MCF 10A (cell line): ENCODE results near the gene TMEM209. TPM values are rescaled to one million over a fixed set of nuclear protein-coding genes. Genes with fewer than 3 reads are reported as not detected.

Experiments
- BruUV-seq: library from RNA; stranded (reverse); fragments of 400-500 nt; replicated peaks from 2 replicates; lab custom pipeline; 2021; lab: Mats Ljungman, UMichigan
- CTCF ChIA-PET: fragments of 300-600 bp; sonication (Branson Sonifier 250); formaldehyde crosslinking; extraction: SDS; loops from one replicate; lab custom pipeline; 2021; ENCODE audit warnings: antibody characterized with exemption, inconsistent platforms; lab: Yijun Ruan, JAX
- POLR2A ChIA-PET: fragments of 300-600, 350-650 bp; sonication (Branson Sonifier 250); formaldehyde crosslinking; extraction: SDS; loops from one replicate; lab custom pipeline; 2020; ENCODE audit warnings: antibody characterized with exemption, inconsistent platforms; lab: Yijun Ruan, JAX
- DNase-seq: peaks from one replicate; pipeline ENCODE4 v3.0.0-alpha.2; 2018; ENCODE audit not compliant: unreplicated experiment
- H3K27ac Mint-ChIP-seq: one replicate; pipeline ENCODE4 v1.8.0; 2022; ENCODE audit warnings: mild to moderate bottlenecking, low read depth, mixed read lengths; ENCODE audit not compliant: unreplicated experiment
- H3K27me3 Mint-ChIP-seq: one replicate; pipeline ENCODE4 v1.8.0; 2022; ENCODE audit warnings: mixed read lengths; ENCODE audit not compliant: insufficient read depth, unreplicated experiment
- H3K36me3 Mint-ChIP-seq: one replicate; pipeline ENCODE4 v1.8.0; 2022; ENCODE audit warnings: mild to moderate bottlenecking, moderate library complexity, mixed read lengths; ENCODE audit not compliant: insufficient read depth, unreplicated experiment
- H3K4me1 Mint-ChIP-seq: one replicate; pipeline ENCODE4 v1.8.0; 2022; ENCODE audit warnings: mixed read lengths; ENCODE audit not compliant: insufficient read depth, unreplicated experiment
- H3K4me3 Mint-ChIP-seq: one replicate; pipeline ENCODE4 v1.8.0; 2022; ENCODE audit warnings: mild to moderate bottlenecking, moderate library complexity, mixed read lengths; ENCODE audit not compliant: unreplicated experiment
- H3K9me3 Mint-ChIP-seq: one replicate; pipeline ENCODE4 v1.8.0; 2022; ENCODE audit warnings: mixed read lengths; ENCODE audit not compliant: unreplicated experiment
- intact Hi-C: fragments of 100-400 bp; cut with micrococcal nuclease; formaldehyde crosslinking; loops from 2 replicates; pipeline ENCODE4 v1.14.1; 2022
- total RNA-seq: library from RNA; stranded (reverse); gene quantifications from 2 replicates; pipeline ENCODE4 v1.2.3, GENCODE V29; 2022
- TF ChIP-seq, protein P1 (sequence below): fragments of 200-600 bp; IDR thresholded peaks from one replicate; pipeline ENCODE4 v1.8.0; 2022; ENCODE audit warnings: antibody characterized with exemption, mild to moderate bottlenecking; ENCODE audit not compliant: unreplicated experiment

The TMEM209 gene
- total RNA-seq, 1 experiment from 2014 or later = 38.3 TPM

DNA sequence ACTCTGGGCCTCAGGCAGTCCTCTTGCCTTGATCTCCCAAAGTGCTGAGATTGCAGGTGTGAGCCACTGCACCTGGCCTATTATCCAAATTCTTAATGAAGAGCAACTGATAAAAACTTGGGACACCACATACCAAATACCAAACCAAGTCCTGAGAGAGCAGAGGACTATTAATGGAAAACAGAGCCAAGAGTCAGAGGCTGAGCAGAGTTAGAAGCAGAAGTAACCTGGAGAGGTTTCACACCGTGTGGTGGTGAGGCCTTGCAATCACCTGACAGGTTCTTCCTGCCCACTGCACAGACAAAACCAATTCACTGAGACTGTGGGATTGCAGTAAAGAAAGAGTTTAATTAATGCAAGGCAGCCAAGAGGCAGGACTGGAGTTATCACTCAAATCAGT, 18.4 kb upstream of the TMEM209 start:
- TF ChIP-seq, protein P1, sequence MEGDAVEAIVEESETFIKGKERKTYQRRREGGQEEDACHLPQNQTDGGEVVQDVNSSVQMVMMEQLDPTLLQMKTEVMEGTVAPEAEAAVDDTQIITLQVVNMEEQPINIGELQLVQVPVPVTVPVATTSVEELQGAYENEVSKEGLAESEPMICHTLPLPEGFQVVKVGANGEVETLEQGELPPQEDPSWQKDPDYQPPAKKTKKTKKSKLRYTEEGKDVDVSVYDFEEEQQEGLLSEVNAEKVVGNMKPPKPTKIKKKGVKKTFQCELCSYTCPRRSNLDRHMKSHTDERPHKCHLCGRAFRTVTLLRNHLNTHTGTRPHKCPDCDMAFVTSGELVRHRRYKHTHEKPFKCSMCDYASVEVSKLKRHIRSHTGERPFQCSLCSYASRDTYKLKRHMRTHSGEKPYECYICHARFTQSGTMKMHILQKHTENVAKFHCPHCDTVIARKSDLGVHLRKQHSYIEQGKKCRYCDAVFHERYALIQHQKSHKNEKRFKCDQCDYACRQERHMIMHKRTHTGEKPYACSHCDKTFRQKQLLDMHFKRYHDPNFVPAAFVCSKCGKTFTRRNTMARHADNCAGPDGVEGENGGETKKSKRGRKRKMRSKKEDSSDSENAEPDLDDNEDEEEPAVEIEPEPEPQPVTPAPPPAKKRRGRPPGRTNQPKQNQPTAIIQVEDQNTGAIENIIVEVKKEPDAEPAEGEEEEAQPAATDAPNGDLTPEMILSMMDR = no peak
- intact Hi-C loops = no loop called here
- Mint-ChIP-seq H3K4me3 (no peak overlapping the region), H3K27me3 (no peaks in the 10 kb centered on the region), H3K36me3 (no peaks in the 10 kb centered on the region), H3K4me1 (no peaks in the 10 kb centered on the region), H3K9me3 (no peaks in the 10 kb centered on the region), H3K27ac (no peak overlapping the region)
- ChIA-PET POLR2A (no interaction called here), CTCF (interaction anchor here (0.6 kb wide), 1 partner anchor 447 kb away, joined by 3 read pairs; no protein-coding TSS in a partner anchor)
- DNase-seq = no peak
- BruUV-seq = no TSS peak

DNA sequence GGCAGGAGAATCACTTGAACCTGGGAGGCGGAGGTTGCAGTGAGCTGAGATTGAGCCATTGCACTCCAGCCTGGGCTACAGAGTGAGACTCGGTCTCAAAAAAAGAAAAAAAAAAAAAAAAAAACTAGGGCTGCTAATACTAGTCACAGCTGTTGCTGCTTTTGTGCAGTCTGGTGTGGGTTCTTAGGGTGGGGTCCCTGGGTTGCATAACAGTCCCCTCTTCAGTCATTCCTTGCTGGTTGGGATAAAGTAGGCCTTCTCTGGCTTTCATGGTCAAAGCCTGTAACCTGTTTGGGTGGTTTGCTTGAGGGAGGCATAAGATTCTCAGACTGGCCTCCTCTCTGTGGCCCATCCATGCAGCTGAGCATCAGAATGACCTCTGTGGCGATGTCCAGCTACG, 16.5 kb upstream of the TMEM209 start:
- ChIA-PET CTCF (no interaction called here), POLR2A (interaction anchor here (0.6 kb wide), 1 partner anchor 1165 kb away, joined by 4 read pairs; no protein-coding TSS in a partner anchor)
- Mint-ChIP-seq H3K9me3 (no peaks in the 10 kb centered on the region), H3K36me3 (no peaks in the 10 kb centered on the region), H3K27me3 (no peaks in the 10 kb centered on the region), H3K27ac (no peak overlapping the region), H3K4me1 (no peaks in the 10 kb centered on the region), H3K4me3 (no peak overlapping the region)
- intact Hi-C loops = no loop called here
- TF ChIP-seq, protein P1 = no peak
- no peak for DNase-seq
- no TSS peak for BruUV-seq

DNA sequence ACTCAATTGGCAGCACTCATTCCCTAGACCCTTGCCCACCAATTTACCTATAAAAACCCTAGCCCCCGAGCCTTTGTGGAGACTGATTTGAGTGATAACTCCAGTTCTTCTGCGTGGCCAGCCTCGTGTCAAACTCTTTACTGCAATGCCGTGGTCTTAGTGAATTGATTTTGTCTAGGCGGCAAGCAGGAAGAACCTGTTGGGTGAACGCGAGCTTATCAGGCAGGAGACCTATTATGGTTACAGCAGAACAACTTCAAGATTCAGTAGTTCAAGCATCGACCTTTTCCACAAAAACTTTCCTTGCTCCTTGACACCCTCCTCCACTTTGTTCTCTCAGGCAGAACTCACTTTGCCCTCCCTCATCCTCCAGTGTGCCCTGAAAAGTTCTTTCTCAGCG, 14.7 kb upstream of the TMEM209 start:
- CTCF ChIA-PET = no interaction called here
- H3K27ac Mint-ChIP-seq = no peak overlapping the region
- intact Hi-C loops = no loop called here
- H3K4me3 Mint-ChIP-seq = no peak overlapping the region
- TF ChIP-seq, protein P1 = no peak
- POLR2A ChIA-PET = no interaction called here
- H3K27me3 Mint-ChIP-seq = no peaks in the 10 kb centered on the region
- no peaks in the 10 kb centered on the region for H3K36me3 Mint-ChIP-seq
- BruUV-seq = no TSS peak
- H3K4me1 Mint-ChIP-seq = no peaks in the 10 kb centered on the region
- H3K9me3 Mint-ChIP-seq = no peaks in the 10 kb centered on the region
- no peak for DNase-seq

DNA sequence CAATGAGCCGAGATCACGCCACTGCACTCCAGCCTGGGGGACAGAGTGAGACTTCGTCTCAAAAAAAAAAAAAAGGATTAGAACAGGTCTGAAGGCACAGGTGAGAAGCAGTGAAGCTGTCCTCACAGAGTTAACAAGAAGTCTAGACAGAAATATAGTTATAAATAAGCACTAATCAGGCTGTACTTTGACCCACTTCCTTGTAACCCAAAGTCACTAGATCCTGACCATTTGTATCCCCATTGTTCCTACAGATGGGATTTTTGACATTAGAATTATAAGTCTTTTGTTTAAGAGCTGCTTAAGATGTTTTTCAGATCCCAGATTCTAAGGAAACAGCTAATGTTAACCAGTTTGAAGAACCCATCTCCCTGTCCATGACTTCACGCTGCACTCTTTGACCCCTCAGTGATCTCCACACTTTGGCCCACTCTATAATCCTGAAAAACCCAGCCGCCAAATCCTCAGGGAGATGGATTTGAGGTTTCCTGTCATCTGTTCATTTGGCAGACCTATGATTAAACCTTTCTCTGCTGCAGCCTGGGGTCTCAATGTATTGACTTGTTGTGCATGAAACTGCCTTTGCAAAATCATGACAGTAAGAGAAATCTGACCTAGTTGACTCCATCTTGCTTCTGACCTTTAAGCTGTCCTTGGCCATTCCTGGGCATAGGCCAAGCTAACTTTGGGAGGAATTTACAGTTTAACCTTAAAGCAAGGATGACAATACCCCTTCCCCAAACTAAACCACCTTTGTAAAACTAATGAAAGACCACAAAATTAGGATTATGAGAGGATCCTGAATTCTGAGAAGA, 13.8 kb upstream of the TMEM209 start:
- Mint-ChIP-seq H3K4me1 (no peaks in the 10 kb centered on the region), H3K27ac (no peak overlapping the region), H3K9me3 (no peaks in the 10 kb centered on the region), H3K4me3 (no peak overlapping the region), H3K36me3 (no peaks in the 10 kb centered on the region), H3K27me3 (no peaks in the 10 kb centered on the region)
- intact Hi-C loops = no loop called here
- POLR2A ChIA-PET = interaction anchor here (0.9 kb wide), 1 partner anchor 14 kb away, joined by 3 read pairs; the partner anchor contains the start of gene TMEM209
- no peak for DNase-seq
- no TSS peak for BruUV-seq
- CTCF ChIA-PET = interaction anchor here (0.5 kb wide), 1 partner anchor 180 kb away, joined by 3 read pairs; no protein-coding TSS in a partner anchor
- TF ChIP-seq, protein P1 = no peak
